ENCODE measurements around the gene CCDC178. TPM values are rescaled to one million over a fixed set of nuclear protein-coding genes. Genes with fewer than 3 reads are reported as not detected.

Gene CCDC178
- total RNA-seq, 2 donors from 2014 or later, result not detected

DNA sequence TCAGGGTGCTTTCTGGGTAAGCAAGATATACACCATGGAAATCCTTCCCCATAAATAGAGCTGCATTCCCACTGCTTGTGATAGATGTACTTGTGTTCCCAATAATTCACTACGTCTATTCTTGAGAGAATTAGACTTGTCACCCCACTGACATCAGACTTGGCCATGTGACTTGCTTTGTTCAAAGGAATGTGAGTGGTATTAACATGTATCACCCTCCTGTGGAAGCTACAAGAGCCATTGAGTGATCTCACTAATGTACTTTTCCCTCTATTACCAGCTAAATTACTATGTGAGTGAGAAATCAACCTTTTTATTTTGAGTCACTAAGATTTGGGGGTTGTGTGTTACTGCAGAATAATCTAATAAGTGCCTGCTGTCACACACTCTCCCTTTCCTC, 176.0 kb downstream of the CCDC178 start:
- no peaks in the 10 kb centered on the region for H3K27me3 Mint-ChIP-seq
- no peak overlapping the region for H3K4me3 Mint-ChIP-seq
- H3K9me3 ChIP-seq (ENCODE audit: control insufficient read depth, low read length, poor library complexity, severe bottlenecking), result peaks cover 2% of the 10 kb centered on the region
- no peak overlapping the region for H3K27ac Mint-ChIP-seq
- no peak for DNase-seq
- H3K4me1 Mint-ChIP-seq, result no peaks in the 10 kb centered on the region
- ATAC-seq, result no peak
- H3K36me3 Mint-ChIP-seq (ENCODE audit: low read depth), result no peaks in the 10 kb centered on the region

- Mint-ChIP-seq H3K27me3 (no peaks in the 10 kb centered on the region), H3K36me3 (ENCODE audit: low read depth) (no peaks in the 10 kb centered on the region), H3K4me3 (no peak overlapping the region), H3K4me1 (no peaks in the 10 kb centered on the region), H3K27ac (no peak overlapping the region)
- DNase-seq (no peak), ATAC-seq (no peak)
- no peaks in the 10 kb centered on the region for H3K9me3 ChIP-seq (ENCODE audit: control insufficient read depth, low read length, poor library complexity, severe bottlenecking)
These were observed 201.2 kb downstream of the CCDC178 start for GRCh38 chr18:33239298-33239697.

DNA sequence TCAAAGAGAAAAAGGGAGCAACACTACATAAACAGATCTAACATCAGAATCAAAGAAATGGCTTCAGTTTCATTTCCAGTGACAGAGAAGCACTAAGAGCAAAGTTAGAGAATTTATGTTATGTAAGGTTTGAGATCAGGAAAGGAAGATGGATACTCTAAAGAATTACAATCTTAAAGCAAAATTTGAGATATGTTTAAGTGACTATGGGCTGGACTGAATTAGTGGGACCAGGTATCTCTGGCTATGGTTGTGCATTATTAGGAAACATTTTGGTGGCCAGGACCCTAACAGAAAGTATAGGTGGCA, 208.2 kb downstream of the CCDC178 start:
- H3K9me3 ChIP-seq (ENCODE audit: control insufficient read depth, low read length, poor library complexity, severe bottlenecking), result no peaks in the 10 kb centered on the region
- Mint-ChIP-seq H3K4me1 (peaks cover 10% of the 10 kb centered on the region), H3K27me3 (no peaks in the 10 kb centered on the region), H3K36me3 (ENCODE audit: low read depth) (no peaks in the 10 kb centered on the region), H3K4me3 (no peak overlapping the region), H3K27ac (no peak overlapping the region)
- DNase-seq (no peak), ATAC-seq (no peak)

DNA sequence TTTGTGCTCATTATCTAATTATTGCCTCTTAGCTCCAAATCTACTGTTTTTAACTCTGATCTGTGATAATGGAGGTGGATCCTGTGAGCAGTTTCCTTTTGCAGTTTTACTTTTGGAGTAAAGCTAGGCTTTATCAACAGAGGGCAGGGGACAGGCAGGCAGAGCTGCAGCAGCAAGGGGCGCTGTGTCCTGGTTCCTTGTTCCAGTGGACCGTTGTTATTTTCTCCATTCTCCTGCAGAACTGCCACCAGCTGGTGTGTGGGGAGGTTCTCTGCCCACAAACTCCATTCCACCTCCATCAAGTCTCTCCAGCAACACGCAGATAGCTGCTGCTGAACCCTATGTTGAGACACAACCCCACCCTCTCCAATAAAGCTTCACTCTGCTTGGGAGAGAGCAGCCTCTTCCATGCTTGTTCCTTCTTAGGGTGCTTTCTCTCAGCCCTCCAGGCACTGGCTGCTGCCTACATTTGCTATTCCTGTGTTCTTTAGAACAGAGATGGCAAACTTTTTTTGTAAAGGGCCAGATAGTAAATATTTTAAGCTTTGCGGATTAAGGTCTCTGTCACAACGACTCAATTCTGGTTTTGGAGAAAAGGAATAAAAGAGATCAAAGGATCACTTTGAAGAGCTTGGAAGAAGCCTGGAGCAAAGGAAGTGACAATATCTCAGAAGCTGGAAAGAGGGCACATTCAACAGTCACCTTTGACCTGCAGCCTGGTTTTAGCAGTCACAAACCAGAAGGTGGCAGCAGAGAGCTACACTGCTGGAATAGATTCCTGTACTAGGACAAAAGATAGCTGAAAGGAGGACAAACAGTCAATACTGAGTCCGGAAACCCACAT, 208.8 kb downstream of the CCDC178 start:
- H3K9me3 ChIP-seq (ENCODE audit: control insufficient read depth, low read length, poor library complexity, severe bottlenecking), result no peaks in the 10 kb centered on the region
- Mint-ChIP-seq H3K4me1 (peaks cover 10% of the 10 kb centered on the region), H3K4me3 (no peak overlapping the region), H3K27me3 (no peaks in the 10 kb centered on the region), H3K36me3 (ENCODE audit: low read depth) (no peaks in the 10 kb centered on the region), H3K27ac (no peak overlapping the region)
- peak in 1 of 3 donors; percentile 22 for DNase-seq
- peak; percentile 72 for ATAC-seq

DNA sequence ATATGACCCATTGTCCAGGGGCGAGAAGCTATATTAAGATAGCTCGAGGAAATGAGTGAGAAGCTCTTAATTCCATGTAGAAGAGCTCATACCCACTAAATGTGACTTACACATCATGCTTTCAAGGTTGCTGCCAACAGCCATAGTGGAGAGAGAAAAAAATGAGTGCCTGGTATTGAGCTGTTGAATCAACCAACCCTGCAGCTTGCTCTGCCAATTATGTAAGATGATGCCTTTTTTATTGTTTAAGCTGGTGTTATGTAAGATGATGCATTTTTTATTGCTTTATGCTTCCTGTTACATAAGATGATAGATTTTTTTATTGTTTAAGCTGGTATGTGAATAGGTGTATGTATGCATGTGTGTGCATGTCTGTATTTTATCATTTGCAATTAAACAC, 228.2 kb downstream of the CCDC178 start:
- H3K9me3 ChIP-seq (ENCODE audit: control insufficient read depth, low read length, poor library complexity, severe bottlenecking), result no peaks in the 10 kb centered on the region
- ATAC-seq, result no peak
- Mint-ChIP-seq H3K4me3 (no peak overlapping the region), H3K36me3 (ENCODE audit: low read depth) (no peaks in the 10 kb centered on the region), H3K27ac (no peak overlapping the region), H3K4me1 (no peaks in the 10 kb centered on the region), H3K27me3 (no peaks in the 10 kb centered on the region)
- no peak for DNase-seq

GRCh38 chr18:33210575-33211189, 229.8 kb downstream of the CCDC178 start:
- no peak for DNase-seq
- no peaks in the 10 kb centered on the region for H3K36me3 Mint-ChIP-seq (ENCODE audit: low read depth)

GRCh38 chr18:33205777-33206176, 234.7 kb downstream of the CCDC178 start:
- no peak for ATAC-seq
- Mint-ChIP-seq H3K4me1 (peaks cover 3% of the 10 kb centered on the region), H3K36me3 (ENCODE audit: low read depth) (no peaks in the 10 kb centered on the region), H3K27me3 (no peaks in the 10 kb centered on the region), H3K27ac (no peak overlapping the region), H3K4me3 (no peak overlapping the region)
- no peak for DNase-seq
- H3K9me3 ChIP-seq (ENCODE audit: control insufficient read depth, low read length, poor library complexity, severe bottlenecking), result peaks cover 3% of the 10 kb centered on the region

More at GRCh38 chr18:33210575-33211189, 229.8 kb downstream of the CCDC178 start:
- H3K9me3 ChIP-seq (ENCODE audit: control insufficient read depth, low read length, poor library complexity, severe bottlenecking), result no peaks in the 10 kb centered on the region
- no peak for ATAC-seq
- Mint-ChIP-seq H3K4me1 (no peaks in the 10 kb centered on the region), H3K27ac (no peak overlapping the region), H3K27me3 (no peaks in the 10 kb centered on the region), H3K4me3 (no peak overlapping the region)

DNA sequence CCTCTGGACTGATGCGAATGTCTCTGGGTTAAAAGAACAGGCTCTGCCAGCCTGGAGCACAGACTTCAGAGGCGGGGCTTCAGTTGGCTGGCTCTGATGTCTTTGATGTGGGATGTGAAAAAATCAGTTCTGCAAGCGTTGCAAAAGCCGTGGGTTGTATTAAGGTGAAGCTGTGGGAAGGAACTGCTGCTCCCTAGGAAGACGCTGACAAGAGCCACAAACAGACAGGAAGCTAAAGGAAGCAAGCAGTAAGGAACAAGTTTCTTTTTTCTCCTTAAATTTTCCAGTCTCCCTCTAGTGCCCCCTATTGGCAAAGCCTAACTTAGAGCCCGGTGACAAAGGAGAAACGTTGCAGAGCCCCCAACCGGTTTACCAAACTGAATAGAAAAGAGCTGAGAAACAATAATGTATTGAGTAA, 239.0 kb downstream of the CCDC178 start:
- ATAC-seq (peak; percentile 50), DNase-seq (no peak)
- Mint-ChIP-seq H3K36me3 (ENCODE audit: low read depth) (no peaks in the 10 kb centered on the region), H3K27ac (no peak overlapping the region), H3K4me1 (peaks cover 3% of the 10 kb centered on the region), H3K27me3 (no peaks in the 10 kb centered on the region), H3K4me3 (no peak overlapping the region)
- peaks cover 3% of the 10 kb centered on the region for H3K9me3 ChIP-seq (ENCODE audit: control insufficient read depth, low read length, poor library complexity, severe bottlenecking)

GRCh38 chr18:33195795-33196194, 244.7 kb downstream of the CCDC178 start:
- H3K4me3 Mint-ChIP-seq, result no peak overlapping the region
- no peaks in the 10 kb centered on the region for H3K27me3 Mint-ChIP-seq
- no peaks in the 10 kb centered on the region for H3K36me3 Mint-ChIP-seq (ENCODE audit: low read depth)
- no peaks in the 10 kb centered on the region for H3K4me1 Mint-ChIP-seq
- no peak for DNase-seq
- no peak overlapping the region for H3K27ac Mint-ChIP-seq
- H3K9me3 ChIP-seq (ENCODE audit: control insufficient read depth, low read length, poor library complexity, severe bottlenecking), result no peaks in the 10 kb centered on the region
- ATAC-seq, result no peak

DNA sequence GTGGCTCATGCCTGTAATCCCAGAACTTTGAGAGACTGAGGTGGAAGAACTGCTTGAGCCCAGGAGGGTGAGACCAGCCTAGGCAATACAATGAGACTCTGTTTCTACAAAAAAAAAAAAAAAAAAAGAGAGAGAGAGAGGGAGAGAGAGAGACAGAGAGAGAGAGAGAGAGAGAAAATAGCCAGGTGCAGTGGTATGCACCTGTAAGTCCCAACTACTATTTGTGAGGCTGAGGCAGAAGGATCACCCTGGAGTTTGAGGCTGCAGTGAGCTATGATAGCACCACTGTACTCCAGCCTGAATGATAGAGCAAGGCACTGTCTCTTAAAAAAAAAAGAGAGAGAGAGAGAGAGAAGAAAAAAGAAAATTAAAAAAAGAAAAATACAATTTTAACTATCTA, 245.7 kb downstream of the CCDC178 start:
- no peaks in the 10 kb centered on the region for H3K27me3 Mint-ChIP-seq
- ATAC-seq, result no peak
- no peak overlapping the region for H3K4me3 Mint-ChIP-seq
- no peak for DNase-seq
- no peak overlapping the region for H3K27ac Mint-ChIP-seq
- H3K36me3 Mint-ChIP-seq (ENCODE audit: low read depth), result no peaks in the 10 kb centered on the region
- H3K4me1 Mint-ChIP-seq, result no peaks in the 10 kb centered on the region
- H3K9me3 ChIP-seq (ENCODE audit: control insufficient read depth, low read length, poor library complexity, severe bottlenecking), result no peaks in the 10 kb centered on the region

DNA sequence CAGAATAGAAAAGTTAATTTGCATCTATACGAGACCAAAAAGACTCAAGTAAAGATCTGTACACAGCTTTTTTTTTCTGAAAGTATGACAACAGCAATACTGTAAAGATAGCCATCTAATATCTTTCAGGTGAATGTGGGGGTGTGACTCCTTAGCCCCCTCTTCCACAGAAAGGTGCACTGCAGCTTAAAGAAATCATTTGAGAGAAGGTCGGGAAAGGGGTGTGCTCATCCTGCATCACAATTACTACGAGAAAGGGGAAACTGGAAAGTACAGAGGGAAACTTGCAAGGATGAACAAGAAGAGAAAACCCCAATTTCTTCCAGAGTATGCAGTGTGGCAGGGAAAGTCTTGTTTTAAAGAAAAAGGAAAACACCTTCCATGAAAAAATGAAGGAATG, 255.6 kb downstream of the CCDC178 start:
- H3K4me3 Mint-ChIP-seq, result no peak overlapping the region

DNA sequence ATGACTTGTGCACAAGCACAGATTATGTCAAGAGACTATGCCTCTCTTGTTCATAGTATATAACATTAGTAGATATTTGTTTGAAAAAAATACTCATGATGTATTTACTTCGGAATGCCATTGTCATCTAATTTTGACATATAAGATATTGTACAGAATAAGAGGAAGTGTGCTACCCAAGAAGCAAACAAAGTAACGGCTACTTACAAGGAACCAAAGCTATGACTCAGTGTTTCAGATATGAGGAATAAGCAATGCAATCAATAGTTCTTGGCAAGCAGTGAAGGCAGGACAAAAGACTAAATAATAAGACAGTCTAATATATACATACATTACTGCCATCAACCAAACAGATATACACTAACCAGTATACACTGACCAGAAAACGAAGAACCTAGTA, 256.3 kb downstream of the CCDC178 start:
- H3K36me3 Mint-ChIP-seq (ENCODE audit: low read depth), result no peaks in the 10 kb centered on the region
- H3K27ac Mint-ChIP-seq, result no peak overlapping the region
- H3K27me3 Mint-ChIP-seq, result no peaks in the 10 kb centered on the region
- H3K9me3 ChIP-seq (ENCODE audit: control insufficient read depth, low read length, poor library complexity, severe bottlenecking), result no peaks in the 10 kb centered on the region
- no peak overlapping the region for H3K4me3 Mint-ChIP-seq
- no peaks in the 10 kb centered on the region for H3K4me1 Mint-ChIP-seq
- ATAC-seq (no peak), DNase-seq (no peak)

More for the DNA sequence above, 255.6 kb downstream of the CCDC178 start:
- ATAC-seq (no peak), DNase-seq (no peak)
- no peaks in the 10 kb centered on the region for H3K4me1 Mint-ChIP-seq
- H3K27ac Mint-ChIP-seq, result no peak overlapping the region
- no peaks in the 10 kb centered on the region for H3K36me3 Mint-ChIP-seq (ENCODE audit: low read depth)
- no peaks in the 10 kb centered on the region for H3K27me3 Mint-ChIP-seq
- no peaks in the 10 kb centered on the region for H3K9me3 ChIP-seq (ENCODE audit: control insufficient read depth, low read length, poor library complexity, severe bottlenecking)

- no peak overlapping the region for H3K27ac Mint-ChIP-seq
- no peak for DNase-seq
- no peaks in the 10 kb centered on the region for H3K4me1 Mint-ChIP-seq
- H3K36me3 Mint-ChIP-seq (ENCODE audit: low read depth), result no peaks in the 10 kb centered on the region
- no peaks in the 10 kb centered on the region for H3K27me3 Mint-ChIP-seq
- no peaks in the 10 kb centered on the region for H3K9me3 ChIP-seq (ENCODE audit: control insufficient read depth, low read length, poor library complexity, severe bottlenecking)
- H3K4me3 Mint-ChIP-seq, result no peak overlapping the region
- no peak for ATAC-seq
These were observed 257.4 kb downstream of the CCDC178 start for GRCh38 chr18:33183136-33183535.

- Mint-ChIP-seq H3K4me3 (no peak overlapping the region), H3K27ac (no peak overlapping the region), H3K36me3 (ENCODE audit: low read depth) (no peaks in the 10 kb centered on the region), H3K27me3 (no peaks in the 10 kb centered on the region), H3K4me1 (no peaks in the 10 kb centered on the region)
- H3K9me3 ChIP-seq (ENCODE audit: control insufficient read depth, low read length, poor library complexity, severe bottlenecking), result no peaks in the 10 kb centered on the region
- DNase-seq, result no peak
- no peak for ATAC-seq
These were observed 259.5 kb downstream of the CCDC178 start for GRCh38 chr18:33181016-33181415.
